Gastrocnemius medialis (tissue), 4 donors: ENCODE measurements around the gene NOVA2.

ENCODE experiments used
- CTCF ChIP-seq, 5 experiments: fragments of 450-650 bp in 3 of 5; fragments of 200-600 bp in 2 of 5; sonication (generic) in 2 of 5; IDR thresholded peaks in 4 of 5; conservative IDR thresholded peaks in 1 of 5; 1 replicate in 4 of 5; 2 replicates in 1 of 5; pipeline ENCODE4 v1.5.1; 2016 to 2019; ENCODE audit warnings: antibody characterized with exemption in 5 of 5, mild to moderate bottlenecking in 3 of 5, moderate library complexity in 3 of 5
- POLR2A ChIP-seq, 2 donors: fragments of 450-650 bp; IDR thresholded peaks; one replicate each; pipeline ENCODE4 v1.6.1; 2017; ENCODE audit warnings: antibody characterized with exemption in 2 of 2, mild to moderate bottlenecking in 2 of 2, moderate library complexity in 2 of 2

- TF ChIP-seq POLR2A (IDR thresholded peaks at IDR 0.05) = no peak
- no peak for TF ChIP-seq CTCF (IDR thresholded peaks at IDR 0.05 in 4 of 5, conservative IDR thresholded peaks at IDR 0.05 in 1 of 5)
These were observed 621 bp downstream of the NOVA2 start for GRCh38 chr19:45972947-45973540.
